Spinal cord (tissue), 10 donors: Measurements from ENCODE around the gene INPP4B. TPM values are rescaled to one million over a fixed set of nuclear protein-coding genes. Genes with fewer than 3 reads are reported as not detected.
A peak's percentile ranks its signal among the peaks of the same experiment; 100 is the strongest.
"Not testable (repeated sequence)": the region's sequence is repeated elsewhere in the genome, so short reads cannot be mapped to it uniquely, and the experiment has no call there.

Experiments used
- DNase-seq, 6 donors: peaks; one replicate each; pipeline versions ENCODE4 v3.0.0 to v3.0.0-alpha.2; 2013 to 2015; ENCODE audit warnings: low spot score in 6 of 6, low read depth in 4 of 6
- H3K27ac ChIP-seq: one replicate; pipeline ENCODE4 v1.5.1; 2013; ENCODE audit warnings: low read depth, low read length, control low read depth
- H3K27me3 ChIP-seq: one replicate; pipeline ENCODE4 v1.6.1; 2013; ENCODE audit warnings: low read length; ENCODE audit not compliant: control insufficient read depth, insufficient read depth
- H3K36me3 ChIP-seq: one replicate; pipeline ENCODE4 v1.6.1; 2013; ENCODE audit warnings: low read length; ENCODE audit not compliant: control insufficient read depth, insufficient read depth
- H3K4me1 ChIP-seq: one replicate; pipeline ENCODE4 v1.6.1; 2013; ENCODE audit warnings: low read length; ENCODE audit not compliant: control insufficient read depth, insufficient read depth
- H3K4me3 ChIP-seq: one replicate; pipeline ENCODE4 v1.5.1; 2013; ENCODE audit warnings: low read depth, low read length, control low read depth
- H3K9me3 ChIP-seq: one replicate; pipeline ENCODE4 v1.6.1; 2013; ENCODE audit warnings: low read length; ENCODE audit not compliant: control insufficient read depth, insufficient read depth
- WGBS: methylation state at CpG from one replicate; pipeline ENCODE4 v1.1.5; 2013; ENCODE audit warnings: missing lambda C conversion rate; ENCODE audit not compliant: insufficient coverage; 5-methylcytosine and 5-hydroxymethylcytosine counted together
- polyA plus RNA-seq, 2 donors: library from polyadenylated mRNA; unstranded; fragments of 120-200 nt; gene quantifications; one replicate each; pipeline ENCODE4 v1.2.1, GENCODE V29; 2013; ENCODE audit not compliant: insufficient read length in 2 of 2
- total RNA-seq, 2 donors: library from RNA; depleted of rRNA in 1 of 2; stranded (reverse); fragments of 120-200 nt in 1 of 2; fragments of >200 nt in 1 of 2; gene quantifications; one replicate each; pipeline versions ENCODE4 v1.2.3 to v1.2.4, GENCODE V29; 2013 to 2014
- donor health status: healthy.

Gene INPP4B
- total and polyA plus RNA-seq, 4 donors, result 5.7 to 29.4 (median 14.5) TPM

DNA sequence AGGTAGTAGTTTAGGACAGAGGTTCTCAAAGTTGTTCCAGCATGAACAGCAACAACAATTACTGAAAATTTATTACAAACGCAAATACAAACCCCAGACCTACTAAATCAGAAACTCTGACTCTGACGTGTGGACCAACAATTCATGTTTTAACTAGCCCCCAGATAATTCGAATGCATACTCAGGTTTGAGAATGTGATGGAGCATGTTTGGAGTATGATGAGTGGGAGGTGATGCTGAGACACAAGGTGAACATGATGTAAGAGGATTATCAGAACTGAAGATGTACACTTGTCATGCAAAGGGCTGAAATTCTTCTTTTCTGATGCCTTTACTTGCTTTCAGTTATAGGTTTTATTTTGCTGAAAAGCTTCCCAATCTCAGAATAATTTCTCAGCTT is 323.0 kb downstream of the INPP4B start:
- Histone ChIP-seq H3K4me3 (no peak overlapping the region), H3K27ac (no peak overlapping the region), H3K27me3 (no peaks in the 10 kb centered on the region), H3K36me3 (no peaks in the 10 kb centered on the region), H3K9me3 (no peaks in the 10 kb centered on the region), H3K4me1 (no peaks in the 10 kb centered on the region)
- DNase-seq, result no peak
- no CpG with 5 or more reads among the region's 3 CpGs for WGBS

DNA sequence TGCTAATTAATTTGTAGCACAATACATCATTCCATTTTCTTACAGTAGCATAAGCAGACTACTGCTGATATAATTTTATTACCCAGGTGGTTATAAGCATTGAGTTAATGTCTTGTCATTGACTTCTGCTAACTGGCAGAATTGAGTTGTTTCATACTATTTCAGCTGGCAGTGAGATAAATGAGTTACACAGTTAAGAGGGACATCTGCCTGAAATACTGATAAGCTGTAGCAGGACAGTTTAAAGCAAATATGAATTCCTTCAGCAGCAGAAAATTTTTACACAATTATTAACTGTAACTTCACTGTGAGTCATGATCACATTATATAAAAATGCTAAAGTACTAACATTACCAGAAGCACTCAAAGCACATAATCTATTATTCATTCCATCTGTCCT is 326.8 kb downstream of the INPP4B start:
- Histone ChIP-seq H3K9me3 (no peaks in the 10 kb centered on the region), H3K36me3 (no peaks in the 10 kb centered on the region), H3K4me3 (no peak overlapping the region), H3K27me3 (no peaks in the 10 kb centered on the region), H3K4me1 (no peaks in the 10 kb centered on the region), H3K27ac (no peak overlapping the region)
- DNase-seq, result peak in 1 of 6 donors; percentile 28

GRCh38 chr4:142516686-142517526 is 329.2 kb downstream of the INPP4B start:
- no peaks in the 10 kb centered on the region for H3K36me3 ChIP-seq
- H3K9me3 ChIP-seq, result no peaks in the 10 kb centered on the region
- H3K4me3 ChIP-seq, result no peak overlapping the region
- WGBS, result 91% methylated on average over 1 of the region's 4 CpGs
- H3K27ac ChIP-seq, result no peak overlapping the region
- no peaks in the 10 kb centered on the region for H3K27me3 ChIP-seq
- no peak for DNase-seq
- H3K4me1 ChIP-seq, result no peaks in the 10 kb centered on the region

- Histone ChIP-seq H3K27ac (no peak overlapping the region), H3K36me3 (no peaks in the 10 kb centered on the region), H3K27me3 (no peaks in the 10 kb centered on the region), H3K9me3 (no peaks in the 10 kb centered on the region), H3K4me1 (no peaks in the 10 kb centered on the region), H3K4me3 (no peak overlapping the region)
- no peak for DNase-seq
- WGBS, result no CpG with 5 or more reads among the region's 1 CpG
Observed at GRCh38 chr4:142512161-142512560, 333.9 kb downstream of the INPP4B start.

DNA sequence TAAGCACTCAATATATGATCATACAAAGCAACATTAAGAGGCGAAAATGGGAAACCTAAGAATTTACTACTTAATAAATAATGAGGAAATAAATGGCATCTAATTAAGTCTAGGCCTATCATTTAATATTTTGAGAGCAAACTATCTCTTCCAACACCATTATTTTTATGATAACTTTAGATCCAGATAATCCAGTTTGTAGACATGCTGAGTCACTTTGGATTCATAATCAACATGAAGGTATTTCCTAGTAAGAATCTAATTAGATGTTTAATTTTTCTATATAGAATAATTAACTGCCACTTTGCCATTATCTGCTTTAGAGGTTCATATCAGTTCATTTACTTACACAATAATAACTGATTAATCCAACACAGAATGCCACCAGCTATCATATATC is 336.2 kb downstream of the INPP4B start:
- WGBS, result no CpG with 5 or more reads among the region's 1 CpG
- no peaks in the 10 kb centered on the region for H3K36me3 ChIP-seq
- no peak overlapping the region for H3K27ac ChIP-seq
- H3K4me1 ChIP-seq, result no peaks in the 10 kb centered on the region
- peak in 1 of 6 donors; percentile 22 for DNase-seq
- H3K27me3 ChIP-seq, result no peaks in the 10 kb centered on the region
- no peak overlapping the region for H3K4me3 ChIP-seq
- H3K9me3 ChIP-seq, result no peaks in the 10 kb centered on the region

GRCh38 chr4:142509381-142509780 is 336.7 kb downstream of the INPP4B start:
- 80% methylated on average over 2 of the region's 2 CpGs for WGBS
- H3K27me3 ChIP-seq, H3K4me1 ChIP-seq, H3K4me3 ChIP-seq, H3K27ac ChIP-seq, H3K9me3 ChIP-seq, H3K36me3 ChIP-seq, DNase-seq: not testable (repeated sequence)

GRCh38 chr4:142500966-142501365 is 345.1 kb downstream of the INPP4B start:
- no peak overlapping the region for H3K4me3 ChIP-seq
- H3K4me1 ChIP-seq, result no peaks in the 10 kb centered on the region
- no peaks in the 10 kb centered on the region for H3K36me3 ChIP-seq
- 76% methylated on average over 2 of the region's 3 CpGs for WGBS
- H3K9me3 ChIP-seq, result no peaks in the 10 kb centered on the region
- no peak overlapping the region for H3K27ac ChIP-seq
- DNase-seq, result no peak
- no peaks in the 10 kb centered on the region for H3K27me3 ChIP-seq

DNA sequence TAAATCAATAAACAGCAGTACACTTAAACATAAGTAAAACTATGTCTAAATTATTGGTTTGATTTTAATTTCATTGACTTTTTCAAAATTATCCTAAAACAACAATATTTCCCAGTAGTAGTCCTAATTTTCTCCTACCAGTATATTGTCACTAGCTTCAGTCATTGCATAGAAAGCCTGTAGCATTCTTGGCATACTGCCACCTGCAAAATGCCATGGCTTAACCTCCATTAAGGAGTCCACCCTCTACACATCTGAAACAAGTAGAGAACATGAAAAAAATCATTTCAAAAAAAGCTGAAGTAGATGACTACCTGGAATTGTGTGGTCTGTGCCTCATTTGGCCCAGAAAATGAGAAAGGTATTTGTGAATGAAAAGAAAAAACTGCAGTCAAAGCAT is 348.5 kb downstream of the INPP4B start:
- no peaks in the 10 kb centered on the region for H3K9me3 ChIP-seq
- no peaks in the 10 kb centered on the region for H3K36me3 ChIP-seq
- H3K27me3 ChIP-seq, result no peaks in the 10 kb centered on the region
- no peak overlapping the region for H3K4me3 ChIP-seq
- no peak overlapping the region for H3K27ac ChIP-seq
- H3K4me1 ChIP-seq, result no peaks in the 10 kb centered on the region
- peak in 1 of 6 donors; percentile 29 for DNase-seq

DNA sequence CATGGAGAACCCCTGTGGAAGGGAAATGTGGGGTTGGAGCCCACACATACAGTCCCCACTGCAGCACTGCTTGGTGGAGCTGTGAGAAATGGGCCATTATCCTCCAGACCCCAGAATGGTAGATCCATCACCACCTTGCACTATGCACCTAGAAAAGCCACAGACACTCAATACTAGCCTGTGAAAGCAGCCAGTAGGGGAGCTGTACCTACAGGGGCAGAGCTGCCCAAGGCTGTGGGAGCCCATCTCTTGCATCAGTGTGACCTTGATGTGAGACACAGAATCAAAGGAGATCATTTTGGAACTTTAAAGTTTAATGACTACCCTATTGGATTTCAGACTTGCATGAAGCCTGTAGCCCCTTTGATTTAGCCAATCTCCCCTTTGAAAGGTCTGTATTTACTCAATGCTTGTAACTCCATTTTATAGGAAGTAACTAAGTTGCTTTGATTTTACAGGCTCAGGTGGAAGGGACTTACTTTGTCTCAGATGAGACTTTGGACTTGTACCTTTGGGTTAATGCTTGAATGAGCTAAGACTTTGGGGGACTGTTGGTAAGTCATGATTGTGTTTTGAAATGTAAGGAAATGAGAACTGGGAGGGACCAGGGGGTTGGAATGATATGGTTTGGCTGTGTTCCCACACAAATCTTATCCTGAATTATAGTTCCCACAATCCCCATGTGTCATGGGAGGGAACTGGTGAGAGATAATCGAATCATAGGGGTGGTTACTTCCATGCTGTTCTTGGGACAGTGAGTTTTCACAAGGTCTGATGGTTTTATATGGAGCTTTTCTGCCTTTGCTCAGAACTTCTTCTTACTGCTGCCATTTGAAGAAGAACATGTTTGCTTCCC is 352.6 kb downstream of the INPP4B start:
- Histone ChIP-seq H3K4me3 (no peak overlapping the region), H3K27ac (no peak overlapping the region), H3K27me3 (no peaks in the 10 kb centered on the region), H3K36me3 (no peaks in the 10 kb centered on the region), H3K4me1 (no peaks in the 10 kb centered on the region), H3K9me3 (peaks cover 1% of the 10 kb centered on the region)
- DNase-seq, result no peak
- WGBS, result no CpG with 5 or more reads among the region's 1 CpG

GRCh38 chr4:142485452-142485851 is 360.6 kb downstream of the INPP4B start:
- no peak for DNase-seq
- no peak overlapping the region for H3K4me3 ChIP-seq
- no peaks in the 10 kb centered on the region for H3K4me1 ChIP-seq
- no peaks in the 10 kb centered on the region for H3K36me3 ChIP-seq
- H3K27ac ChIP-seq, result no peak overlapping the region
- no peaks in the 10 kb centered on the region for H3K27me3 ChIP-seq
- no peaks in the 10 kb centered on the region for H3K9me3 ChIP-seq
- 75% methylated on average over 2 of the region's 3 CpGs for WGBS
